ENCODE results near the gene RALGPS1.

Gene RALGPS1

DNA sequence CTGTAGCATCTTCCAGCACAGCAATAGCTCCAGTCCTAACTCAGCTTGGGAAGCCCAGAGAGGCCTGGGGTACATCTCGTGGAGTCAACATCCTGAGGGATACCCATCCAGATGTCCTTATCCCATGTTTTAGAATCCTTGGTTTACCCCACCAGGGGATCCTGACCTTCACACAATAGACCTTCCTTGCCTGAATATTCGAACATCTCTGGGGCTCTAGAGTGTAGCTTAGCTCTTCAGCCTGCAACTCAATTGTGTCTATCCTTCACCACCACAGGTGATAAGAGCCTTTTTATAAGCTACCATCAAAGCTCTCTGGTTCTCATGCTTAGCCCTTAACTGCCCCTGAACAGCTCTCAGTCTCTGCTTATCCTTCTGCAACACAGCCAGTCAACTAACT lies 7.5 kb upstream of the RALGPS1 start:
- DNase-seq = no peak

DNA sequence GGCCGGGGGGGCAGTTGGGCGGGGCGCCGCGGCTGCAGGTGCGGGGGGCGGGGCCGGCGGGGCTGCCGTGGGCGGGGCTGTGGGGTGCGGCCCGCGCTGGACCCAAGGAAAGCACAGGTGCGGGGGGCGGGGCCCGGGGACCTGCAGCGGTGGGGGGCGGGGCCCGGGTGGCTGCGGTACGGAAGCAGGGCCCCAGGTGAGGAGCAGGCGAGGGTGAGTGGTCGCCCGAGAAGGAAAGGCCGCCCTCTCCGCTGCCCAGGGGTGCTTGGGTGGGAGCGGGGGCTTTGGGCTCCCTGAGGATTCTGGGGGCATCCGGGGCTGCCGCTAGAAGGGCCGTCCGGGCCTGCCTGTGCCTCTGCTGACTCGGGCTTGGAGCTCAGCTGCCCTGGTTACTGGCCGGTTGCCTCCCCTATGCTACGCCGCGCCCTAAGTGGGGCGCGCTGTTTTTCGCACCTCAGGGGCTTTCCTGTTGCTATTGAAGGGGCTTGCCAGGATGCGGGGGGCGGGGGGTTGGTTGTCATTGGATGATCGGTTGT lies 767 bp downstream of the RALGPS1 start:
- DNase-seq = peak; percentile 75

DNA sequence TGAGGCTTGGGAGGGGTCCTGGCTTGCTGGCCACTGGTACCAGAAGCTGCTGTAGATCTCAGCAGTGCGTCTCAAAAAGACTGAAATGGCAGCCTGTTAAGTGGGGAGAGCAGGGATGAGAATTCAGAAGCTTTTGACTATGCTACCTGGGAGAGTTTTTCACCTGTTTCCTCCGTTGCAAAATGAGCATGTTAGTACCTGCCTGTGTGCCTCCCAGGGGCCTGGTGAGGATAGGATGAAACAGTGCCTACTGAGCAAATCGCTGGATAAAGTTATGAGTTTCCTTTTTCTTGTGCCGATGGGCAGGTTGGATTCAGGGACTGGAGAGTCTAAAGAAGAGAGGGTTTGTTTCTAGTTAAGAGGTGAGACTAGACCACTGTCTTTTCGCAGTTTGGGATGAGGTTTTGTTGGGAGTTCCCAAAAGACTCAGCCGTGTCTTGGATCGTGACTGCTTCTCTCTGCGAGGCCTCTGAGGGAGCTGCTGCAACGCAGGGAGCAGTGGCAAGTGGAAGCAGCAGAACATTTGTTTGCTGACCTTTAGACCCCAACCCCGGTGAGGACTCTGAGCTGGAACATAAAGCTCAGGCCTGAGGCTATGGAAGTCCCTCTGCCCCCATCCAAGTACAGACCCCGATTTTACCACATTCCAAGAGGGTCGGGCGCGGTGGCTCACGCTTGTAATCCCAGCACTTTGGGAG lies 1.4 kb downstream of the RALGPS1 start:
- peak; percentile 37 for DNase-seq

DNA sequence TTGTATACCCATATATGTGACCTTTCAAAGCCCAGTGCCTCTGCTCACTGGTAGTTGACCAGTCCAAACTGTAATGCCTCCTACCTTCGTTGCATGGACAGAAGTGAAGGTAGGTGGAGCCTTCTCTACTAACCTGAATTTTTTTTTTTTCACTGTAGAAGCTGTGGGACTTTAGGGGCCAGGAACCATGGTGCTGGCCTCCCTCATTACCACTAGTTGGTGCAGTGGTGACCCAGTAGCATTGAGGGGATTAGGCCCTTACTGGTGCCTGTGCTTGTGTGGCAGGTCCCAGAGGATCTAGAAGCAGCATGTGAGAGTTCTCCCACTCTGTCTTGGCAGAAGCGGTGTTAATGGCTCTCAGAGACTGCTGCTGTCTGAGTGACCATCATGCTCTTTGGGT lies 2.3 kb downstream of the RALGPS1 start:
- DNase-seq = no peak

DNA sequence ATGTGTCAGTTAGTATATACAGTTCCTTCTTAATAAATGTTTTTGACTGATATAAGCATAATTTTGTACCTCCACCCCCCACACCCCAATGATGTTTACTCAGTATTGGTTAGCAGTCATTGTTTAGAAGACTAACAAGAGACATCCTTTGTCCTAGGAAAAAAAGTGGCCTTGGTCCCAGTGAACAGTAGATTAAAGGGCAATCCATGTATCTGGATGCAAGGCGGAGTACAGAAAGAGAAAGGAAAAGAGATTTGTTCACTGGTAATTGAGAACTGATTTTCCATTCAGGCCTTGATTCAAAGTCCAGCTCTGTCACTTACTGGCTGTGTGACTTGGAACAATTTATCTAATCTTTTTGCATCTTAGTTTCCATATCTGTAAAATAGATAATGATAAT lies 4.6 kb downstream of the RALGPS1 start:
- DNase-seq = no peak

DNA sequence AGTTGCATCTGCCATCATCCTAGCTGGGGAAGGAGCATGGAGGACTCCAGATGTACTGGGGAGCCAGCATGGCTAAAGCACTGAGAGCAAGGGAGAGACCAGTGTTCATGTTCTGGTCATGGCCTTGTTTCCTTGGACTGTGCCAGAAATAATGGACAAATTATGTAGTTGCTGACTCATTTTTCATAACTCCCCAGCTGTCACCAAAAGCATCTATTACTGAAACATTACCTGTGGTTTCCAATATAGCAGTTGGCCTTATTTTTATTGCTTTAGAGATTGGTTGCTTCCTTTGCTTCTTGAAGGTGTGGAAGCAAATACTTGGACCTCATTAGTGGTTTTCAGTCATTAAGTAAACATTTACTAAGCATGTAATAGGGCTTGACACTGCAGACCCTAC lies 11.3 kb downstream of the RALGPS1 start:
- no peak for DNase-seq

DNA sequence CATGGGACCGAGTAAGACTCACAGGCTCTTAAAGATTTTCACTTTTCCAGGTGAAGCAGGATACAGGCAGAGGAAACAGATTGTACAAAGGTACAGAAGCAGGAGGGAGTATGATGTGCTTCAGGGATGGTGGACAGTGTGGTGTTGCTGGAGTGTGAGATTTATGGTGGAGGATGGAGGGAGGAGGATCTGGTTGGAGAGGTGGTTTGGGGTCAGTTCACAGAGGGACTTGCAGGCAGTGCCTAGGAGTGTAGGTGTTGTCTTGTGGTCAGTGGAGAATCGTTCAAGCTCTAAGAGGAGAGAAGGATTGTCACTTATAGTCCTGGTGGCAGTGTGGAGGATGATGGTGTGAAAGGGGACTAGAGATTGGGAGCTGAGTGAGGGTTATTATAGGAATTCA lies 11.8 kb downstream of the RALGPS1 start:
- DNase-seq = no peak

DNA sequence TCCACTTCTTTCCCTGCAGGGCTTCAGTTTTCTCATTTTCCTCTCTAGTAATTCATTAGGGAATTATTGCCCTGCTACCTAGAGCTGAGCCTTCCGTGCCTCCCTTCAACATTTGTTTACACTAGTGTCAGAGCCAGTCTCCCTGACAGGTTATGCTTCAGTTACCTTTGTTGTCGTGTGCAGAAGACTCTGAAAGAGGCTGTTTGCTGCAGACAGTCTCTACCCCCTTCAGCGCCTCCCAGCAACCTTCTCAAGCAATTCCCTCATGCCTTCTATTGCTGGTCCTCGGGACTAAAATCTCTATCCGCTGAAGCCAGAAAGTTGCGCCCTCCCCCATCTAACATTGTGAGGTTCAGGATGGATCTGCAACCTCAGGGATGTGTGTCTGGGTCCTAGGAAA lies 12.8 kb downstream of the RALGPS1 start:
- DNase-seq = no peak

DNA sequence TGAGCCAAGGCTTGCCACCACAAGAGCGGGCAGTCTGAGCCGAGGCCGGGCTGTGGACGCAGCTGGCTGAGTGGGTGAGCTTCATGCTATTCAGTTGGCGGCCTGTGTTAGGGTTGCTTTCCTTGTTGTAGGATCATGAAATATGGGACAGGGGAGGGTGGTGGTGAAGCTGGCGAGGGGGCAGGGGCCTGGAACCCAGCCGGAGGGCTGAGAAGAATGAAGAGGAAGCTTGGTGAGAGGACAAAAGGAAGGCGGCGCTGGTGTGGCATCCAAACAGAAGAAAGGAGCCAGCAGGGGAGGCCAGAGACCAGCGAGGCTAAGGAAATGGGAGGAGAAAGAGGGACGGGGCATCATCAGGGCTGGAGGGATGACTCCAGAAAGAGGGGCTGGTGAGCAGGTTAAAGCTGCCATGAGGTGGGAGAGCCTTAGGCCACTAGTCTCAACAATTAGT lies 18.3 kb downstream of the RALGPS1 start:
- no peak for DNase-seq

DNA sequence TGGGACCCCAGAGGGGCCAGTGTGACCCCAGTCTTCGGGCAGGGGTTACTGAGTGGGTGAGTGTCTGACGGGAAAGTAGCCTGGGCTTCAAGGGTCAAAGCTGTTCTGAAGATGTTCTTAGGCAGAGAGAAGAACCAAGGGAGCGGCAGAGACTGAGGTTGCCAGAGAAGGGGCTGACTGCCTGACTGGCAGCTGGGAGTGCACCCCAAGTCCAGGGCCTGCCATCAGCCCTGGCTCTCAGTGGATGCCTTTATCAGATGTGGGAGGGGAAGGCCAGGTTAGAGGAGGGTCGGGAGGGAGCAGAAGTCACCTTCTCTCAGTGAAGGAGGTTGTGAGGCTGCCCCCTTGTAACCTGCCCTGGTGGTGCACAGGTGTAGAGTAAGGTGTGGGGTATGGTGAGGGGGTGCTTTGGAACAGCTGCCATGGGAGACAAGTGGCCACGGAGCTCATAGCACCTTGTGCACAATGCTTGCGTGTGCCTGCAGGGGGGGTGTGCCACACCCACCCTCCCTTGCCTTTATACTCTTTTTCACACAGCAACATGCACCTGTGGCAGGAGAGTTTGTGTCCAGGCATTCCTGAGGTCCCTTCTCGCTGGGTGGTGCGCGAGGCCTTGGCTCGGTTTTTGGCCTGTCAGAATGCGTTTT lies 18.9 kb downstream of the RALGPS1 start:
- no peak for DNase-seq

DNA sequence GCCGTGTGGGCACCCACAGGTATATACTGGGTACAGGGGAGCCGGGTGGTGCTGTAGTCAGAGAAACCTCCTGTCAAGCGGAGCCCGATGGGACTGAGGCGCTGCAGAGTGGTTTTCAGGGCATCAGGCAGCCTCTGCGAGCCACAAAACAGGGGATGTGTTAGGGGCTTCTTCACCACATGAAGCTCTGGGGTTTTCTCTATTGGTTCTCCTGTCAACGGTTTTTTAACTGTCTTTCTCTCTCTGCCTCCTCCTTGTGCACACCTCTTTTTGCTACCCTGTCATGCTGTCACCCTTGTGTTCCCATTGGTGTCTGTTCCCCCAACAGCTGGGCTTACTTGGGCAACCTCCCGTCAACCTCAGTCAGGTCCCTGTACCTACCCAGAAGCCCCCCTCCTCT lies 19.9 kb downstream of the RALGPS1 start:
- no peak for DNase-seq

DNA sequence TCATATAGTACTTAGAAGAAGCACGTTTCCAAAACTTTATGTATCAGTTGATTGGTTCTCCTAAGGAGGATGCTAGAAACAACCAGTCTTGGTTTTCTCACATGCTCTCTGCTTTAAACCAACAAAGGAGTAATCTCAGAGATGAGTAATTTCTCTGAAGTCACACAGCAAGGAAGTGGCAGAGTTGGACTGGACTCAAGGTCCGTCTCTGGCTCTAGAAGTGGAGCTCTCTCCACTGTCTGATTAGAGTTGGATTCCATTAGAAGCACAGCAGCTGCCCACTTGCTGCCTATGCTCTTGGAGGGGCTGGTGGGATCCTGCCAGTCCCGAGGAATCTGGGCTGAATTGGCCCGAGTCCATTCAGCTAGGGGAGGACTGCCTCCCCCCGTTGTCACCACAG lies 21.0 kb downstream of the RALGPS1 start:
- no peak for DNase-seq

DNA sequence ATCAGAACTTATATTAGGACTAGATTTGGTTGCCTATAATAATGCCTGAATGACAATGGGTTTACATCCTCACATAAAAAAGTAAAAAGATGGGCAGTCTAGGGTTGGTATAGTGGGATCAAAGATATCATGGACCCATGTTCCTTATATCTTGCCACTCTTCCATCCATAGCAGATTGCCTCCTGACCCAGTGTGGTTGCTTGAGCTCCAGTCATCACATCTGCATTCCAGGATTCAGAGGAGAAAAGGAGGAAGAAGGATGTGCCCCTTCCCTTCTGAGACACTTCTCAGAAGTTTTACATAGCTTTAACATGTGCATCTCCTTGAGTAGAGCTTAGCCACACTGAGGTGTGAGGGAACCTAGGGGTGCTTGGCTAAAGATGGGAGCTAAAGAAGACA lies 22.9 kb downstream of the RALGPS1 start:
- DNase-seq = no peak

DNA sequence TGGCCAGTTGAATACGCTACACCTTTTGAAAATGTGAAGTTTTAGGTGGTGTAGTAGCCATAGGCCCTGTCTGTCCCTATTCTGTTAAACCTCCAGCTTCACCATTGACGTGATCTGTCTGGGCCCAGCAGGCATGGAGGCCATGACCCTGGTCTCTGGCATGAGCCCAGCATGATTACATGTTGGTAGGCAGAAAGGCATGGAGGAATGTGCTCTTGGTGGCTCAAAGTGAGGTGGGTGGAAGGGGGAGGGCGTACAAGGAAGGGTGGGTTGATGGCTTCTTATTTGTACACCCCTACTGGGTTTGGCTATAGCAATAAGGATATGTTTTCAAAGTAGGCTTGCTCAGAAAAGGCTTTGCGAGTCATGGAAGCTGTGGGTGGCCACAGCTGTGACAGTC lies 23.7 kb downstream of the RALGPS1 start:
- DNase-seq = no peak

DNA sequence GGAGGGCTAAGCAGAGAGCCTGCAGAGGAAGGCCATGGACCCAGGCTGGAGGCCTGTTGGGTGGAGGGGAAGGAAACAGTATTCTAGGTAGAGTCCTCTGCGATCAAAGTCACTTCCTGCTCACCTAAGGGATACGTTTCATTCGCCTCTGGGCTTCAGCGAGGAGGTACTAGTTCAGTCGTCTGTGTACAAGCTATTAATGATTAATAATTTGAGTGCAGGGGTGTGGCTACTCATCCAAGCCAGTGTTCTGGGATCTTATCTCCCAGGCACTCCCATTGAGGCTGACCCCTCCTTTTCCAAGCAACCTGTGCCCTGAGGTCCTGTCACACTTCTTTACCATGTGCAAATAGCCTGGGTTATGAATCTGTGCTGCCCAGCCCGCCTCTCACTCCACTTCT lies 25.2 kb downstream of the RALGPS1 start:
- peak; percentile 32 for DNase-seq

DNA sequence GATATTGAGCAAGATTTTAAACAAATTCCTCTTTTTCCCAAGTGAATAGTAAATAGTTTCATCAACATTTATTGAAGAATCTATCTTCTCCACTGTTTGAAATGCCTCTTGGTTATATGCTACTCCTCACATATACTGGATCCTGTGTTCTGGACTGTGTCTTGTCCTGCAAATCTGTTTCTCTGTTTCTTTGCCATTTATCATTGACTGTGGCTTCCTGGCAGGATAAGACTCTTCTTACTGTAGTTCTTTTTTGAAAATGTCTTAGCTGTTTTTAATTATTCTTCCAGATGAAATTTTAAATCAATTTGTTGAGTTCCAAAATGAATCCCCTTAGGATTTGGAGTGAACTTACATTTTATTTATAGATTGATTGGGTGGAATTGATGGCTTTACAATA lies 27.8 kb downstream of the RALGPS1 start:
- DNase-seq = no peak

DNA sequence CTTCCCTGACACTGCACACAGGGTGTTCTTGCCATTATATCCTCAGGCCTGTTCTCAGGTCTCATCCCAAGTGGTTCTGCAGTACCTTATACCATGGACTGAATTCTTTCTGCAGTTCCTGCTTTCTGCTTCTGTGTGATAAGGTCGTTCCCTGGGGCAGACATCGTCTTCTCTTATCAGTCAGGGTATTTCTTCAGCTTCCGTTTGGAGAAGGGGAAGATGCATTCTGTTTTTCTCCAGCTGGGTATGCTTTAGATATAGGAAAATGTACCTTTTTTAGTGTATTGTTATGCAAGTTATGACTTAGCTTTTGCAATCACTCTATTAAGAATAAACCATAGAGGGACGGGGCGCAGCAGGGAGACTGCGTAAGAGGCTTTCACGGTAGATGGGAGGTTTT lies 31.1 kb downstream of the RALGPS1 start:
- DNase-seq = no peak

DNA sequence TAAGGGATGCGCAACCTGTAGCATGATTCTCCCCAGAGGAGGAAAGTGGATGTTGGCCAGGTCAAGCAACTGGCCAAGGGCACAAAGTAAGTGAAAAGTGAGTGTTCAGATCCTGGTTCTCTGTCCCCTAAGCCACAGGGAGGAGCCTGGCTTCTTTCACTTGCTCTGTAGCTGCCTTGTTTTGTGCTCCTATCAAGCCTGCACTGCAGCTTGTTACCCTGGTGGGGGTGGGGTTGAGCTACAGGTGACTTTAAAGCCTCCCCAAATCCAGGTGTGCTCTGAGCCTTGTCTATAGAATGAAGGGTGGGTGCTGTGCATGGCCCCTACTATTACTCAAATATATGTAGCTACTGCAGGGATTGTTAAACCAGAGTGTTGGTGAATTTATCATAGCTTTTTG lies 32.9 kb downstream of the RALGPS1 start:
- no peak for DNase-seq

DNA sequence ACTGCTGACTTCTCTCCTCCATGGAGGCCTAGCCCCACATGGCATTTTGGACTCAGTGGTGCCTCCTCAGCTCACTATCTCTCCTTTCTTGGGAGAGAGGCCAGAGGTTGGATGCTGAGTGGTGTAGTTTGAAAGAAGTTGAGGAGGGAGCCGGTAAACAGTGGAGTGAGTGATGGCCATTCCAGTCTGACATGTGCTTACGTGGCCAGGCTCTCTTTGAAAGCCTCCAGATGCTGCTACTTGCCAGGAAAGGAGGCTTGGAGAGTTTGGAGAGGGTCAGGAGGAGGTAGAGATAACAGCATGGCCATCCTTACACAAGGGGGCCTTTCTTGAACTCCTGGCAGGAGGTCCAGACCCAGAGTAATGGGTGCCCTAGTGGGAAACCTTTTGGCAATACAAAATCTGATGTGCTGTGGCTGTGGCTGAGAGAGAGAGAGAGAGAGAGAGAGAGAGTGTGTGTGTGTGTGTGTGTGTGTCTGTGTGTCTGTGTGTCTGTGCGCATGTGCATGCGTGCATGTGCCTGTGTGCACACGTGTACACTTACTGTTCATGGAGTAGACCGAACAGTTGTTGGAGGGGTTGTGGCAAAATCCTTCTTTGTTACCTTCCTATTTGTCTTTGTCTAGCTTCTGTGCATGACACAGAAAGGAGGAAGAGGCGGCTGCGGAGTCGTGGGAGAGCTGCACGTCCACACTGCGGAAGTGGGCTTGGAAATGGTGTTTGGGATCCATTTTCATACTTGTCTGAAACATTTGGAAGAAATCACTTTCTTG lies 37.8 kb downstream of the RALGPS1 start:
- no peak for DNase-seq

DNA sequence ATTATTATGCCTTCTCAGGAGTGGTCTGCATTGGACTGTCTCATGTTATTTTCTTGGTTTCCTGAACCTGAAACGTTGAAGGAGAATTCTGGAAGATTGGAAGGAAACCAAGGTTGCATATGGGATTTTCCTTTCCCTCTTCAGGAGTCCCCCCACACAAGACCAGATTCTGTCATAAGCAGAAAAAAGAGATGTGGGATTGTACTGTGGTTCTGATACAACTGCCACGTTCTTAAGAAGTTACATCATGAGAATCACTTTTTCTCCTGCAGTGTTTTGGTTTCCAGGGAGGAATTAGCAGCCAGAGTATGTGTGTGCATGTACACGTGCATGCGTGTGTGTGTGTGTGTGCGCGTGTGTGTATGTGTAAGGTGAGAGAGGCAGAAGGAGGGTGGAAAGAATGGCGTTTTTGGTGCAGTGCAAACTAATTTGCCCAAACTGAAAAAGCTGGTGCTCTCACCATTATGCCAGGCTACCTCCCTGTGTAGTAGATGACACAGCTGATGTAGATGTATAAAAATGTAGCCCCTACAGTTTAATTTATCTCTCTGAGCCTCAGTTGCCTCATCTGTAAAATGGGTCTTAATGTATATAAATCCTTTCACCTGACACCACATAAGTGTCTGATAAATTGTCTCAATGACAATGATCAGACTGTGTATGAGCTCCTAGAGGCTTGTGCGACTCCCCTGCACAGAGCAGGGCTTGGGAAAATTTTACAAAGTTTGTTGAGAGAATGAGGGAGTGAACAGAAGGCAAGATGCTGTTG lies 38.6 kb downstream of the RALGPS1 start:
- DNase-seq = no peak

DNA sequence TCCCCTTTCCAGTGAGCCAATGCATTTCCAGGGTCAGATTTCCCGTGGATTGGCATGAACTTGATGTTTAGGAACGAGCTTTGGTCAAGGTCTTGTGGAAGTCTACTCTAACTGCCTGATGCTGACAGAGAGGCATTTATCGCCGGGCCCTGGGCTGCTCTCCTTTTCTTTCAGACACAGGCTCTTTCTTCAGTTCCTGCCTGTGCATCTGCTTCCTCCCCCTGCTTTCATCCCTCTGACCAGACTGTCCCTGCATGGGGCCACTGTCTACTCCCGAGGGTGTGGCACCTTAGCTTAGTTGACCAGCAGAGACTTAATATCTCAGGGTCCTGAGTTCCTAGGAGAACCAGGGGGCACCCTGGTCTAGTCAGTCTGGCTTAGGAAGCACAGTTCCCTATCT lies 41.2 kb downstream of the RALGPS1 start:
- DNase-seq = no peak

DNA sequence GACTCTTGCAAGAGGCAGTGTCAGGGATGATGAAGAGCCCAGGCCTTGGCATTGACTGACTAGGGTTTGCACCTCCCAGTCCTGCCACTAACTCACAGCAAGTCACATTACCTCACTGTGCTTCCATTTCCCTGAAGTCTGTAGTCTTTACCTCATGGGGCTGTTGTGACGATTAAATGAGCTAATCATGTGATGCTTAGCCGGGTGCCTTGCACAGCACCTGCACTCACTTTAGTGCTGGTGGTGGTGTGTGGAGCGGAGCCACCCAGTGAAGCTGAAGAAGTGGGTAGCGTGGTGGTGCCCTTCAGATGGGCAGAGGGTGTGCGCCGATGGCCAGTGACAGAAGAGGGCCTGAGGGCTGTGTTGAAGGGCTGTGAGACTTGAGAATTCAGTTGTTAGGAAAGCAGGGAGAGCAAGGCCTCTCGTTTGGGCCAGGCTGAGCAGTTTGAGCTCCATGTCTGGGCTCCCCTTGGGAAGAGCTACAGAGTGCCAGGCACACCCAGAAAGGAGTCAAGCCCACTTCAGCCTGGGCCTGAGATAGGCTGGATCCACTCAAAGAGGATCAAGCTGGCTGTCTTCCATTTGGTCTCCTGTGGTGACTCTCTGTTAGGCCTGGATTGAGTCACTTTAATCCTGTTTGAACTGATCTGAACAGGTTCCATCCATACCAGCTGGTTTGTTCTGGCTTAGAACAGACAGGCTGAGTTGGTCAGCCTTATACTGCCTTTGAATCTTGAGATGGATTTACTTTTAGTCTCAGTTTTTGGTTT lies 42.5 kb downstream of the RALGPS1 start:
- no peak for DNase-seq
